Activated naive CD4-positive, alpha-beta T cell treated with anti-CD3 and anti-CD28 coated beads for 36 hours (primary cell): ENCODE measurements around the gene SPO11. TPM values are rescaled to one million over a fixed set of nuclear protein-coding genes. Genes with fewer than 3 reads are reported as not detected.

Source experiments
- CTCF ChIA-PET: fragments of 350-600 bp; sonication (Branson Sonifier 250); formaldehyde crosslinking; loops from one replicate; lab custom pipeline; 2021; ENCODE audit warnings: antibody characterized with exemption; lab: Charles Lee
- DNase-seq: peaks from one replicate; pipeline ENCODE4 v3.0.0-alpha.2; 2020
- H3K27ac Mint-ChIP-seq: one replicate; pipeline ENCODE4 v1.8.0; 2021; ENCODE audit warnings: mild to moderate bottlenecking, mixed read lengths
- H3K27me3 Mint-ChIP-seq: one replicate; pipeline ENCODE4 v1.8.0; 2021; ENCODE audit warnings: low read depth, mixed read lengths
- H3K36me3 Mint-ChIP-seq: one replicate; pipeline ENCODE4 v1.8.0; 2021; ENCODE audit warnings: low read depth, mixed read lengths
- H3K4me1 Mint-ChIP-seq: one replicate; pipeline ENCODE4 v1.8.0; 2021; ENCODE audit warnings: low read depth, mixed read lengths
- H3K4me3 Mint-ChIP-seq: one replicate; pipeline ENCODE4 v1.8.0; 2021; ENCODE audit warnings: mild to moderate bottlenecking, moderate library complexity, mixed read lengths
- H3K9me3 Mint-ChIP-seq: one replicate; pipeline ENCODE4 v1.8.0; 2021; ENCODE audit warnings: mixed read lengths
- intact Hi-C: fragments of 100-400 bp; cut with micrococcal nuclease; formaldehyde crosslinking; loops from one replicate; pipeline ENCODE4 v1.15.1; 2023
- total RNA-seq, 2 experiments: library from RNA; stranded (reverse); gene quantifications; one replicate each; pipeline ENCODE4 v1.2.3, GENCODE V29; 2021

Gene SPO11
- not detected for total RNA-seq

- H3K36me3 Mint-ChIP-seq, result no peaks in the 10 kb centered on the region
- H3K27me3 Mint-ChIP-seq, result peaks cover 22% of the 10 kb centered on the region
- peak; percentile 6 for DNase-seq
- no peaks in the 10 kb centered on the region for H3K4me1 Mint-ChIP-seq
- intact Hi-C loops, result no loop called here
- no peak within 1 kb of the TSS for H3K4me3 Mint-ChIP-seq
- no peak within 1 kb of the TSS for H3K27ac Mint-ChIP-seq
- H3K9me3 Mint-ChIP-seq, result peaks cover 1% of the 10 kb centered on the region
- CTCF ChIA-PET, result interaction anchor here (0.6 to 1.1 kb wide), 5 partner anchors 10 to 325 kb away, joined by 3 to 4 read pairs (median 4); no protein-coding TSS in a partner anchor
Measured at GRCh38 chr20:57329608-57330221, at the start of gene SPO11. Gene SPO11 (plus strand): TSS chr20:57329803. CDS start chr20:57329868, 65 bp downstream.

GRCh38 chr20:57280221-57280620 lies 49.4 kb upstream of the SPO11 start:
- CTCF ChIA-PET, result no interaction called here
- no peaks in the 10 kb centered on the region for H3K9me3 Mint-ChIP-seq
- no peaks in the 10 kb centered on the region for H3K36me3 Mint-ChIP-seq
- H3K27me3 Mint-ChIP-seq, result peaks cover 25% of the 10 kb centered on the region
- no peak for DNase-seq
- no peak overlapping the region for H3K27ac Mint-ChIP-seq
- intact Hi-C loops, result no loop called here
- H3K4me3 Mint-ChIP-seq, result no peak overlapping the region
- H3K4me1 Mint-ChIP-seq, result no peaks in the 10 kb centered on the region

- intact Hi-C loops, result no loop called here
- Mint-ChIP-seq H3K4me3 (no peak overlapping the region), H3K36me3 (no peaks in the 10 kb centered on the region), H3K27me3 (peaks cover 24% of the 10 kb centered on the region), H3K27ac (no peak overlapping the region), H3K4me1 (no peaks in the 10 kb centered on the region), H3K9me3 (no peaks in the 10 kb centered on the region)
- no peak for DNase-seq
- CTCF ChIA-PET, result interaction anchor here (0.7 kb wide), 1 partner anchor 152 kb away, joined by 6 read pairs; no protein-coding TSS in a partner anchor
Measured at GRCh38 chr20:57281900-57282299, 47.7 kb upstream of the SPO11 start.

- CTCF ChIA-PET, result interaction anchor here (0.7 kb wide), 1 partner anchor 151 kb away, joined by 6 read pairs; no protein-coding TSS in a partner anchor
- peaks cover 29% of the 10 kb centered on the region for H3K27me3 Mint-ChIP-seq
- H3K4me1 Mint-ChIP-seq, result no peaks in the 10 kb centered on the region
- no peak overlapping the region for H3K27ac Mint-ChIP-seq
- H3K36me3 Mint-ChIP-seq, result no peaks in the 10 kb centered on the region
- no peaks in the 10 kb centered on the region for H3K9me3 Mint-ChIP-seq
- intact Hi-C loops, result no loop called here
- no peak for DNase-seq
- H3K4me3 Mint-ChIP-seq, result no peak overlapping the region
Measured at GRCh38 chr20:57282670-57283361, 46.8 kb upstream of the SPO11 start.

GRCh38 chr20:57283860-57284259 lies 45.7 kb upstream of the SPO11 start:
- Mint-ChIP-seq H3K9me3 (no peaks in the 10 kb centered on the region), H3K4me1 (no peaks in the 10 kb centered on the region), H3K27ac (no peak overlapping the region), H3K27me3 (peaks cover 36% of the 10 kb centered on the region), H3K4me3 (no peak overlapping the region), H3K36me3 (no peaks in the 10 kb centered on the region)
- DNase-seq, result no peak
- CTCF ChIA-PET, result no interaction called here
- intact Hi-C loops, result no loop called here

- Mint-ChIP-seq H3K27ac (no peak overlapping the region), H3K27me3 (peaks cover 49% of the 10 kb centered on the region), H3K36me3 (no peaks in the 10 kb centered on the region), H3K4me1 (no peaks in the 10 kb centered on the region), H3K9me3 (no peaks in the 10 kb centered on the region), H3K4me3 (no peak overlapping the region)
- CTCF ChIA-PET, result interaction anchor here (0.7 kb wide), 1 partner anchor 44 kb away, joined by 3 read pairs; no protein-coding TSS in a partner anchor
- DNase-seq, result no peak
- intact Hi-C loops, result no loop called here
Measured at GRCh38 chr20:57287007-57287880, 42.4 kb upstream of the SPO11 start.

- Mint-ChIP-seq H3K27ac (no peak overlapping the region), H3K27me3 (peaks cover 46% of the 10 kb centered on the region), H3K9me3 (no peaks in the 10 kb centered on the region), H3K36me3 (no peaks in the 10 kb centered on the region), H3K4me1 (no peaks in the 10 kb centered on the region), H3K4me3 (no peak overlapping the region)
- CTCF ChIA-PET, result interaction anchor here (0.7 kb wide), 1 partner anchor 44 kb away, joined by 3 read pairs; no protein-coding TSS in a partner anchor
- no peak for DNase-seq
- intact Hi-C loops, result no loop called here
Measured at GRCh38 chr20:57287901-57288300, 41.7 kb upstream of the SPO11 start.

GRCh38 chr20:57288651-57289277 lies 40.8 kb upstream of the SPO11 start:
- H3K27me3 Mint-ChIP-seq, result peaks cover 48% of the 10 kb centered on the region
- no peaks in the 10 kb centered on the region for H3K4me1 Mint-ChIP-seq
- H3K27ac Mint-ChIP-seq, result no peak overlapping the region
- H3K36me3 Mint-ChIP-seq, result no peaks in the 10 kb centered on the region
- no peak overlapping the region for H3K4me3 Mint-ChIP-seq
- intact Hi-C loops, result no loop called here
- no peak for DNase-seq
- H3K9me3 Mint-ChIP-seq, result no peaks in the 10 kb centered on the region
- CTCF ChIA-PET, result no interaction called here

GRCh38 chr20:57289391-57290177 lies 40.0 kb upstream of the SPO11 start:
- no peak overlapping the region for H3K4me3 Mint-ChIP-seq
- CTCF ChIA-PET, result no interaction called here
- H3K4me1 Mint-ChIP-seq, result no peaks in the 10 kb centered on the region
- H3K9me3 Mint-ChIP-seq, result no peaks in the 10 kb centered on the region
- intact Hi-C loops, result no loop called here
- no peak for DNase-seq
- H3K36me3 Mint-ChIP-seq, result no peaks in the 10 kb centered on the region
- H3K27ac Mint-ChIP-seq, result no peak overlapping the region
- H3K27me3 Mint-ChIP-seq, result peaks cover 46% of the 10 kb centered on the region

GRCh38 chr20:57290178-57290484 lies 39.5 kb upstream of the SPO11 start:
- intact Hi-C loops, result no loop called here
- H3K4me1 Mint-ChIP-seq, result no peaks in the 10 kb centered on the region

GRCh38 chr20:57291003-57291402 lies 38.6 kb upstream of the SPO11 start:
- no peak overlapping the region for H3K27ac Mint-ChIP-seq
- no peaks in the 10 kb centered on the region for H3K4me1 Mint-ChIP-seq
- H3K4me3 Mint-ChIP-seq, result no peak overlapping the region
- no peaks in the 10 kb centered on the region for H3K36me3 Mint-ChIP-seq
- H3K27me3 Mint-ChIP-seq, result peaks cover 49% of the 10 kb centered on the region
- no peak for DNase-seq
- no peaks in the 10 kb centered on the region for H3K9me3 Mint-ChIP-seq
- intact Hi-C loops, result no loop called here
- CTCF ChIA-PET, result no interaction called here

More at GRCh38 chr20:57290178-57290484, 39.5 kb upstream of the SPO11 start:
- no peak for DNase-seq
- H3K27ac Mint-ChIP-seq, result no peak overlapping the region
- H3K9me3 Mint-ChIP-seq, result no peaks in the 10 kb centered on the region
- CTCF ChIA-PET, result no interaction called here
- H3K36me3 Mint-ChIP-seq, result no peaks in the 10 kb centered on the region
- H3K4me3 Mint-ChIP-seq, result no peak overlapping the region
- H3K27me3 Mint-ChIP-seq, result peaks cover 49% of the 10 kb centered on the region
